GM18517 (cell line): Measurements from ENCODE around the gene TUBA3D.
"Not testable (repeated sequence)": the region's sequence is repeated elsewhere in the genome, so short reads cannot be mapped to it uniquely, and the experiment has no call there.

Experiments used
- ATAC-seq: cut with Tn5 transposase; IDR thresholded peaks from one replicate; pipeline ENCODE4 v1.9.1; 2021; ENCODE audit warnings: mild to moderate bottlenecking, moderate library complexity; ENCODE audit not compliant: unreplicated experiment

The TUBA3D gene

GRCh38 chr2:131531547-131532185 lies 55.7 kb downstream of the TUBA3D start:
- not testable (repeated sequence) for ATAC-seq
